MCF 10A (cell line): ENCODE data around the gene PCGF1. TPM values are rescaled to one million over a fixed set of nuclear protein-coding genes. Genes with fewer than 3 reads are reported as not detected.
A peak's percentile ranks its signal among the peaks of the same experiment; 100 is the strongest.
"Not testable (repeated sequence)": the region's sequence is repeated elsewhere in the genome, so short reads cannot be mapped to it uniquely, and the experiment has no call there.

Source experiments
- BruUV-seq: library from RNA; stranded (reverse); fragments of 400-500 nt; replicated peaks from 2 replicates; lab custom pipeline; 2021; lab: Mats Ljungman, UMichigan
- CTCF ChIA-PET: fragments of 300-600 bp; sonication (Branson Sonifier 250); formaldehyde crosslinking; extraction: SDS; loops from one replicate; lab custom pipeline; 2021; ENCODE audit warnings: antibody characterized with exemption, inconsistent platforms; lab: Yijun Ruan, JAX
- POLR2A ChIA-PET: fragments of 300-600, 350-650 bp; sonication (Branson Sonifier 250); formaldehyde crosslinking; extraction: SDS; loops from one replicate; lab custom pipeline; 2020; ENCODE audit warnings: antibody characterized with exemption, inconsistent platforms; lab: Yijun Ruan, JAX
- DNase-seq: peaks from one replicate; pipeline ENCODE4 v3.0.0-alpha.2; 2018; ENCODE audit not compliant: unreplicated experiment
- H3K27ac Mint-ChIP-seq: one replicate; pipeline ENCODE4 v1.8.0; 2022; ENCODE audit warnings: mild to moderate bottlenecking, low read depth, mixed read lengths; ENCODE audit not compliant: unreplicated experiment
- H3K27me3 Mint-ChIP-seq: one replicate; pipeline ENCODE4 v1.8.0; 2022; ENCODE audit warnings: mixed read lengths; ENCODE audit not compliant: insufficient read depth, unreplicated experiment
- H3K36me3 Mint-ChIP-seq: one replicate; pipeline ENCODE4 v1.8.0; 2022; ENCODE audit warnings: mild to moderate bottlenecking, moderate library complexity, mixed read lengths; ENCODE audit not compliant: insufficient read depth, unreplicated experiment
- H3K4me1 Mint-ChIP-seq: one replicate; pipeline ENCODE4 v1.8.0; 2022; ENCODE audit warnings: mixed read lengths; ENCODE audit not compliant: insufficient read depth, unreplicated experiment
- H3K4me3 Mint-ChIP-seq: one replicate; pipeline ENCODE4 v1.8.0; 2022; ENCODE audit warnings: mild to moderate bottlenecking, moderate library complexity, mixed read lengths; ENCODE audit not compliant: unreplicated experiment
- H3K9me3 Mint-ChIP-seq: one replicate; pipeline ENCODE4 v1.8.0; 2022; ENCODE audit warnings: mixed read lengths; ENCODE audit not compliant: unreplicated experiment
- CTCF ChIP-seq: fragments of 200-600 bp; IDR thresholded peaks from one replicate; pipeline ENCODE4 v1.8.0; 2022; ENCODE audit warnings: antibody characterized with exemption, mild to moderate bottlenecking; ENCODE audit not compliant: unreplicated experiment
- intact Hi-C: fragments of 100-400 bp; cut with micrococcal nuclease; formaldehyde crosslinking; loops from 2 replicates; pipeline ENCODE4 v1.14.1; 2022
- total RNA-seq: library from RNA; stranded (reverse); gene quantifications from 2 replicates; pipeline ENCODE4 v1.2.3, GENCODE V29; 2022

PCGF1 gene
- total RNA-seq, 1 experiment from 2014 or later: 41.6 TPM

GRCh38 chr2:74462786-74463105 is 44.7 kb downstream of the PCGF1 start:
- CTCF ChIA-PET: interaction anchor here (0.5 to 1.0 kb wide), 2 partner anchors 20 to 124 kb away, joined by 3 to 4 read pairs; partner anchors contain the start of genes CCDC142 and TTC31
- H3K27ac Mint-ChIP-seq: no peak overlapping the region

GRCh38 chr2:74462054-74462785 is 45.3 kb downstream of the PCGF1 start:
- intact Hi-C loops: no loop called here
- BruUV-seq: TSS peak; percentile 18
- Mint-ChIP-seq H3K27ac (no peak overlapping the region), H3K36me3 (peaks cover 53% of the 10 kb centered on the region), H3K4me3 (no peak overlapping the region), H3K27me3 (no peaks in the 10 kb centered on the region), H3K9me3 (no peaks in the 10 kb centered on the region), H3K4me1 (peaks cover 19% of the 10 kb centered on the region)
- CTCF ChIA-PET: interaction anchor here (0.5 to 1.0 kb wide), 5 partner anchors 9 to 125 kb away, joined by 3 to 5 read pairs (median 3); partner anchors contain the start of genes CCDC142 and TTC31
- no peak for TF ChIP-seq CTCF
- POLR2A ChIA-PET: interaction anchor here (0.6 to 9.2 kb wide), 4 partner anchors 11 to 725 kb away, joined by 3 to 84 read pairs (median 3); partner anchors contain the start of genes MRPL53, TPRKB and TTC31
- DNase-seq: no peak

More at GRCh38 chr2:74462786-74463105, 44.7 kb downstream of the PCGF1 start:
- intact Hi-C loops: no loop called here
- Mint-ChIP-seq H3K4me1 (peaks cover 17% of the 10 kb centered on the region), H3K36me3 (peaks cover 51% of the 10 kb centered on the region), H3K9me3 (no peaks in the 10 kb centered on the region), H3K27me3 (no peaks in the 10 kb centered on the region), H3K4me3 (peak overlapping the region; percentile 95)
- POLR2A ChIA-PET: interaction anchor here (0.6 to 1.2 kb wide), 2 partner anchors 17 to 726 kb away, joined by 3 read pairs; partner anchors contain the start of gene TPRKB
- TF ChIP-seq CTCF: no peak
- no peak for DNase-seq
- no TSS peak for BruUV-seq

- H3K4me3 Mint-ChIP-seq: no peak overlapping the region
- ChIA-PET CTCF (interaction anchor here (0.5 to 0.9 kb wide), 3 partner anchors 10 to 11 kb away, joined by 3 to 5 read pairs (median 3); no protein-coding TSS in a partner anchor), POLR2A (interaction anchor here (1.6 to 9.2 kb wide), 2 partner anchors 12 to 22 kb away, joined by 3 to 84 read pairs; partner anchors contain the start of genes MRPL53 and TTC31)
- intact Hi-C loops: no loop called here
- TF ChIP-seq CTCF: peak; percentile 9
- no peaks in the 10 kb centered on the region for H3K9me3 Mint-ChIP-seq
- peaks cover 53% of the 10 kb centered on the region for H3K36me3 Mint-ChIP-seq
- H3K27ac Mint-ChIP-seq: no peak overlapping the region
- BruUV-seq: no TSS peak
- no peaks in the 10 kb centered on the region for H3K27me3 Mint-ChIP-seq
- no peak for DNase-seq
- H3K4me1 Mint-ChIP-seq: peaks cover 27% of the 10 kb centered on the region
These were observed 46.1 kb downstream of the PCGF1 start for GRCh38 chr2:74461187-74462053.

- H3K9me3 Mint-ChIP-seq, H3K27me3 Mint-ChIP-seq, H3K27ac Mint-ChIP-seq, BruUV-seq, intact Hi-C loops, CTCF ChIA-PET, DNase-seq: not testable (repeated sequence)
- POLR2A ChIA-PET: interaction anchor here (0.7 to 9.2 kb wide), 4 partner anchors 13 to 685 kb away, joined by 3 to 102 read pairs (median 52); partner anchors contain the start of genes C2orf81, CCDC142, MRPL53 and TTC31
- Mint-ChIP-seq H3K36me3 (peaks cover 64% of the 10 kb centered on the region), H3K4me1 (peaks cover 40% of the 10 kb centered on the region), H3K4me3 (peak overlapping the region; percentile 98)
These were observed 47.3 kb downstream of the PCGF1 start for GRCh38 chr2:74460187-74460586.

GRCh38 chr2:74459503-74460118 is 47.9 kb downstream of the PCGF1 start:
- Mint-ChIP-seq H3K4me1 (peaks cover 46% of the 10 kb centered on the region), H3K36me3 (peaks cover 70% of the 10 kb centered on the region), H3K4me3 (peak overlapping the region; percentile 98), H3K27ac (peak overlapping the region; percentile 91)
- POLR2A ChIA-PET: interaction anchor here (2.2 to 9.2 kb wide), 9 partner anchors 8 to 70 kb away, joined by 5 to 132 read pairs (median 19); partner anchors contain the start of genes AUP1, C2orf81, CCDC142 and DQX1
- DNase-seq, H3K27me3 Mint-ChIP-seq, H3K9me3 Mint-ChIP-seq, intact Hi-C loops, BruUV-seq, CTCF ChIA-PET: not testable (repeated sequence)
